ENCODE measurements around the gene PCSK5. TPM values are rescaled to one million over a fixed set of nuclear protein-coding genes. Genes with fewer than 3 reads are reported as not detected.

The PCSK5 gene
- total and polyA plus RNA-seq, 2 of the 8 experiments (the other 6 are each of a cell fraction or from before 2014, with no cell fraction given) = 5.5 to 10.7 TPM

- no peak for TF ChIP-seq POLR2AphosphoS5 (IDR thresholded peaks at IDR 0.05; ENCODE audit: low read depth, low read length)
- TF ChIP-seq MAFK (IDR thresholded peaks at IDR 0.05; ENCODE audit: low read depth, low read length) = no peak
- no peak for TF ChIP-seq CHD1 (IDR thresholded peaks at IDR 0.05; ENCODE audit: low read depth, low read length)
- TF ChIP-seq TAF7 (optimal IDR thresholded peaks at IDR 0.05; ENCODE audit: borderline replicate concordance, low read depth, low read length) = no peak
- TF ChIP-seq JUN (IDR thresholded peaks at IDR 0.05; ENCODE audit: low read depth, low read length) = no peak
- no peak for TF ChIP-seq TAF1 (IDR thresholded peaks at IDR 0.05; ENCODE audit: low read depth, low read length)
- no peak for TF ChIP-seq ATF2 (IDR thresholded peaks at IDR 0.05; ENCODE audit: low read length)
- TF ChIP-seq CHD2 (IDR thresholded peaks at IDR 0.05; ENCODE audit: low read length) = no peak
- no peak for TF ChIP-seq HDAC2 (IDR thresholded peaks at IDR 0.05; ENCODE audit: borderline replicate concordance in 1 of 2, low read depth in 2 of 2, low read length in 2 of 2)
- no peak for TF ChIP-seq BCL11A (IDR thresholded peaks at IDR 0.05; ENCODE audit: low read depth in 2 of 2, low read length in 2 of 2)
- TF ChIP-seq TEAD4 (IDR thresholded peaks at IDR 0.05; ENCODE audit: low read depth, low read length) = no peak
- Histone ChIP-seq H3K18ac (ENCODE audit: extremely low read depth, low read length) (no peak overlapping the region), H2AK5ac (ENCODE audit: low read depth, low read length) (no peak overlapping the region), H2BK12ac (ENCODE audit: low read depth, low read length) (no peak overlapping the region), H3K4me2 (ENCODE audit: insufficient read depth in 1 of 2, low read depth in 2 of 2, low read length in 2 of 2) (no peak overlapping the region), H3K27me3 (replicated peaks in 1 of 4; ENCODE audit: control insufficient read depth in 3 of 4, extremely low read depth in 1 of 4, insufficient read depth in 3 of 4, low read length in 3 of 4) (no peaks in the 10 kb centered on the region), H2AFZ (ENCODE audit: low read length) (no peak overlapping the region), H4K5ac (ENCODE audit: insufficient read length, low read depth, low read length) (no peak overlapping the region), H3K79me2 (ENCODE audit: control insufficient read depth in 1 of 2, insufficient read depth in 2 of 2, low read length in 2 of 2) (no peaks in the 10 kb centered on the region), H3K27ac (ENCODE audit: low read depth, low read length) (no peak overlapping the region), H3K14ac (ENCODE audit: insufficient read length) (no peak overlapping the region), H3K9me3 (ENCODE audit: insufficient read depth in 2 of 2, low read depth in 1 of 2, low read length in 1 of 2) (peaks cover 3% of the 10 kb centered on the region in 2 experiments; a peak in 1 of 4 replicates), H3K4me3 (ENCODE audit: extremely low read depth in 1 of 4, insufficient read depth in 2 of 4, low read depth in 3 of 4, low read length in 4 of 4) (no peak overlapping the region), H3K23ac (ENCODE audit: insufficient read length) (no peak overlapping the region), H3K56ac (replicated peaks; ENCODE audit: insufficient read length, low read depth, low read length) (no peak overlapping the region), H3K9ac (replicated peaks in 1 of 4; ENCODE audit: extremely low read depth in 1 of 4, low read depth in 3 of 4, low read length in 3 of 4) (no peak overlapping the region), H4K8ac (ENCODE audit: extremely low read depth, insufficient read depth, low read length) (no peak overlapping the region), H4K20me1 (replicated peaks in 1 of 2; ENCODE audit: control insufficient read depth in 1 of 2, insufficient read depth in 2 of 2, low read length in 2 of 2) (no peaks in the 10 kb centered on the region), H2BK15ac (ENCODE audit: low read length) (no peak overlapping the region), H4K91ac (replicated peaks; ENCODE audit: insufficient read length, low read length) (no peak overlapping the region), H3K4ac (replicated peaks; ENCODE audit: insufficient read length, low read depth, low read length) (no peak overlapping the region), H3K36me3 (ENCODE audit: control insufficient read depth in 2 of 4, insufficient read depth in 4 of 4, low read length in 3 of 4) (no peaks in the 10 kb centered on the region; a peak in 3 of 8 replicates), H3K79me1 (ENCODE audit: low read depth, low read length) (no peaks in the 10 kb centered on the region), H2BK20ac (ENCODE audit: low read length) (no peak overlapping the region), H2BK5ac (ENCODE audit: low read depth, low read length) (no peak overlapping the region), H3K4me1 (replicated peaks in 1 of 4; ENCODE audit: control insufficient read depth in 3 of 4, insufficient read depth in 4 of 4, low read length in 3 of 4) (no peaks in the 10 kb centered on the region), H3K23me2 (ENCODE audit: low read depth, low read length) (no peaks in the 10 kb centered on the region), H2BK120ac (replicated peaks; ENCODE audit: low read depth, low read length) (no peak overlapping the region)
- DNase-seq (ENCODE audit: low read depth in 1 of 2, low spot score in 2 of 2) = no peak
- WGBS, 2 experiments (ENCODE audit: extremely low coverage in 1 of 2, insufficient coverage in 1 of 2, insufficient read length in 1 of 2, insufficient replicate concordance in 2 of 2, low coverage in 1 of 2, low lambda C conversion rate in 2 of 2, missing lambda C conversion rate in 1 of 2) = 98% methylated on average over 6 of the region's 6 CpGs; no CpG with 5 or more reads in 1 of the 2 experiments
- no peak for FAIRE-seq
- ChIA-PET POLR2A (ENCODE audit: partially characterized antibody) (no interaction called here), CTCF (ENCODE audit: partially characterized antibody) (interaction anchor here (1.0 to 1.7 kb wide), 3 partner anchors 18 to 889 kb away, joined by 3 to 5 read pairs (median 3); no protein-coding TSS in a partner anchor)
These were observed 199.9 kb downstream of the PCSK5 start for GRCh38 chr9:76090330-76090729.
